ENCODE data around the gene ORM1. TPM values are rescaled to one million over a fixed set of nuclear protein-coding genes. Genes with fewer than 3 reads are reported as not detected.

The ORM1 gene
- total RNA-seq, 1 experiment from 2014 or later: not detected

DNA sequence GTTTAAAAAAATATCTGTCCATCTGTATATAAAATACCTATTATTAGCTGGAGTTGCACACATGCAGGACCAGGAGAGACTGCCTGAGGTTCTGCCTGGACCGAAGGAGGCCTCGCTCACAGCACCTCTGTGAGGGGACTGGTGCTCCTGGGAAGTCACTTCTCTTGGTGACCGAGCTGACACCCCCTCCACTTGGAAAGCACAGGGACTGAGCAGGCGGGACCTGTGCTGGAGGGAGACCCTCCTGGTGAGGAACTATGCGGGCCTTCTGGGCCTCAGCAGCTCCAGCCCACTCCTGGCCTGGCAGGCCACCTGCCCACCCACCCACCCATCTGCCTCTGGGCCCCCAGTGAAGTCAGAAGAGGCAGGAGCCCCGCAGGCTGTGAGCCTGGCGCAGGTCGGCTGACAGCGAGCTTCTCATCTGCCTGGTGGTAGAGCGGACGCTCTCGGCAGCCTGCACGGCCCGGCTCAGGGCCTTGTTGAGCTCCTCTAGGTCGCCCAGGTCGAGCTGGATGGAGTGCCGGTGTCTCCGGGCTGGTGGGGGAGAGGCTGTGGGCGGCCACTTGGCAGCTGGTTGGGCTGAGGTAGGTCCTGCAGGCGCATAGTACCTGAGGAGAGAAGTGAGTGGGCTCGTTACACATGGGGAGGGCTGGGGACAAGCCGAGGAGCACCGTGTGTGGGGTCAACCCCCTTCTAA lies 13.9 kb downstream of the ORM1 start:
- DNase-seq: no peak
- no peaks in the 10 kb centered on the region for H3K9me2 ChIP-seq (replicated peaks; ENCODE audit: insufficient read depth, low read length)
- no peak overlapping the region for H3K4me3 ChIP-seq (ENCODE audit: low read length)
- no peaks in the 10 kb centered on the region for H3K27me3 ChIP-seq (ENCODE audit: low read length)
- H2AFZ ChIP-seq (ENCODE audit: low read length): no peak overlapping the region
- no peak overlapping the region for H3K27ac ChIP-seq (ENCODE audit: low read length)
- peaks cover 59% of the 10 kb centered on the region for H3K36me3 ChIP-seq (ENCODE audit: insufficient read depth, low read length)
- no peaks in the 10 kb centered on the region for H3K79me2 ChIP-seq (ENCODE audit: low read length)
- no peaks in the 10 kb centered on the region for H3K9me3 ChIP-seq (ENCODE audit: low read length)
- no peak overlapping the region for H3K9ac ChIP-seq (ENCODE audit: low read length)
- no peak overlapping the region for H3K4me2 ChIP-seq (ENCODE audit: low read depth, low read length, poor library complexity, severe bottlenecking)
- 0 out of 2 replicates have a peak, but pooled peaks cover 6% of the 10 kb centered on the region for H4K20me1 ChIP-seq (ENCODE audit: insufficient read depth, low read depth, low read length)
- H3K4me1 ChIP-seq (ENCODE audit: low read length): no peaks in the 10 kb centered on the region

DNA sequence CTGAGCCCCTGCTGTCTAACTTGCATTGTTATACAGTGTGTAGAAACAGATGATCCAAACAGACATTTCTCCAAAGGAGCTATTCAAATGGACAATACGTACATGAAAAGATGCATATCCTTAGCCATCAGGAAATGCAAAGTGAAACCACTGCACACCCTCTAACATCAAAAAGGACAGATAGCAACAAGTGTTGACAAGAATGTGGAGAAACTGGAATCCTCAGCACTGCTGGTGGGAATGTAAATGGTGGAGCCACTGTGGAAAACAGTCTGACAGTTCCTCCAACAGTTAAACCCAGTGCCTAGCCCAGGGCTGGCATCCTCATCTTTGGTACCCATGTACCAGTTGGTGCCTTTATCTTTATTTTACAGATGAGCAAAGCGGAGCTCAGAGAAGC lies 15.3 kb downstream of the ORM1 start:
- Histone ChIP-seq H3K79me2 (ENCODE audit: low read length) (no peaks in the 10 kb centered on the region), H3K9me3 (ENCODE audit: low read length) (no peaks in the 10 kb centered on the region), H3K4me3 (ENCODE audit: low read length) (no peak overlapping the region), H2AFZ (ENCODE audit: low read length) (no peak overlapping the region), H3K27me3 (ENCODE audit: low read length) (no peaks in the 10 kb centered on the region), H3K4me1 (ENCODE audit: low read length) (no peaks in the 10 kb centered on the region), H3K4me2 (ENCODE audit: low read depth, low read length, poor library complexity, severe bottlenecking) (no peak overlapping the region), H3K27ac (ENCODE audit: low read length) (no peak overlapping the region), H3K9ac (ENCODE audit: low read length) (no peak overlapping the region), H4K20me1 (ENCODE audit: insufficient read depth, low read depth, low read length) (peaks cover 10% of the 10 kb centered on the region; the same call in 1 of the 2 replicates), H3K9me2 (replicated peaks; ENCODE audit: insufficient read depth, low read length) (no peaks in the 10 kb centered on the region), H3K36me3 (ENCODE audit: insufficient read depth, low read length) (peaks cover 65% of the 10 kb centered on the region)
- no peak for DNase-seq

DNA sequence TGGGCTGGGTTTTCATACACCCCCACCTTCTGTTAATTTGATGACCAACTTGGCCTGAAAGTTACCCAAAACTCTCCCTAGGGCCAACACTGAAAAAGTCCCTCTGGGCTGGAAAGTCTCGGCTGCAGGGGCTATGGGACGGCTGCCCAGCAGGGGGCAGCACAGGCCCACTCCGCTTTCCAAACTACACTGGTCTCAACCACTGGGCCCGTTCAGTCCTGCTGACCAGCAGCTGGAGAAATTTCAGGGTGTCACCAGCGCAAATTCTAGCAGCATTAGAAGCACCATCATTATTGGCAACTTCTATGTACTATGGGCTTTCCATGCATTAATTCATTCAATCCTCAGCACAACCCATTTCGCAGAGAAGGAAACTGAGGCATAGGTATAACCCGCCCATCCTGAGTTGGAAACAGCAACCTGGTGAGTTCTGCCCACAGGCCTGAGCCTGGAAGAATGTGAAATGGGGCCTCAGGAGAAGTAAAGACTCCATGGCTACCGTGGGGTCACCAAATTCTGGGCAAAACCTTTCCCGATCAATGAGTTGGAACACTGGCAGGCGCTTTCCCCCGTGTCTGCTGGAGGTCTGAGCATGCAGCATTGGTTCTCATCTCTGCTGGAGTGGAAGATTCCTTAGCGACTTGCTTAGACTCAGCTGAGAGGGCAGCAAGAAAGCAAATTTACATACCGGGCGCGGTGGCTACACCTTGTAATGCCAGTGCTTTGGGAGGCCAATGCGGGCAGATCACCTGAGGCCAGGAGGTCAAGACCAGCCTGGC lies 16.4 kb downstream of the ORM1 start:
- peaks cover 74% of the 10 kb centered on the region for H3K36me3 ChIP-seq (ENCODE audit: insufficient read depth, low read length)
- H2AFZ ChIP-seq (ENCODE audit: low read length): no peak overlapping the region
- H3K79me2 ChIP-seq (ENCODE audit: low read length): no peaks in the 10 kb centered on the region
- H3K4me3 ChIP-seq (ENCODE audit: low read length): no peak overlapping the region
- H3K9me3 ChIP-seq (ENCODE audit: low read length): no peaks in the 10 kb centered on the region
- H3K4me1 ChIP-seq (ENCODE audit: low read length): no peaks in the 10 kb centered on the region
- no peak overlapping the region for H3K27ac ChIP-seq (ENCODE audit: low read length)
- no peak overlapping the region for H3K4me2 ChIP-seq (ENCODE audit: low read depth, low read length, poor library complexity, severe bottlenecking)
- H3K9me2 ChIP-seq (replicated peaks; ENCODE audit: insufficient read depth, low read length): no peaks in the 10 kb centered on the region
- peak; percentile 84 for DNase-seq
- no peaks in the 10 kb centered on the region for H3K27me3 ChIP-seq (ENCODE audit: low read length)
- peaks cover 13% of the 10 kb centered on the region; the same call in 1 of the 2 replicates for H4K20me1 ChIP-seq (ENCODE audit: insufficient read depth, low read depth, low read length)
- no peak overlapping the region for H3K9ac ChIP-seq (ENCODE audit: low read length)

DNA sequence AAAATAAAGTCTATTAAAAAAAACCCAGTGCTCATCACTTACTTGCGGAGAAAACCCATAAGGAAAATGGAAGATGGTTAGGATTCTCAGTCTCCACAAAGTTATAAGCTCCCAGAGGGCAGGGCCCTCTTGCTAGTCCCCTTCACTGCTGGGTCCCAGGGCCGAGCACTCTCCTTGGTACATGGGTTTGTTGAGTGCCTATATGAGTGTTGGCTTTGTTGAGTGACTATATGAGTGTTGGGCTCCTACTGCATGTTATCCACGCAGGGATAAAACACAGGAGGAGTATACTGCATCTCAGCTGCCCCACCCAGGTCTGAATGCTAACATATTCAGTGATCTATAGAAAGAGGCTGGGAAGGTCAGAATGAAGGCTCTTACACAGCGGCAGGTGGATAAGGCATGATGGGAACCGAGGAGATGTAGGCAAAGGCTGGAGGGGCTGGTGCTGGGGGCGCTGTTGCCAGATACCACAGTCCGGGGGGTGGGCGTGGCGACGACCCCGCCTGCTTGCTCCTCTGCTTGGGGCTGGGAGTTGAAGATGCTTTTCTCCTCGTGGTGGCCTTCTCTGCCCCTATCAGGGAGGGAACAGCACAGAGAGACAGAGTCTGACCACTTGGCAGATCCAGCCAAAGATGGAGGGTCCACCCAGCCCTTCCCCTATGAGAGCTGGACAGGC lies 18.4 kb downstream of the ORM1 start:
- Histone ChIP-seq H3K27me3 (ENCODE audit: low read length) (no peaks in the 10 kb centered on the region), H3K9ac (ENCODE audit: low read length) (no peak overlapping the region), H2AFZ (ENCODE audit: low read length) (no peak overlapping the region), H3K9me3 (ENCODE audit: low read length) (no peaks in the 10 kb centered on the region), H3K79me2 (ENCODE audit: low read length) (no peaks in the 10 kb centered on the region), H3K36me3 (ENCODE audit: insufficient read depth, low read length) (peaks cover 64% of the 10 kb centered on the region), H3K4me2 (ENCODE audit: low read depth, low read length, poor library complexity, severe bottlenecking) (no peak overlapping the region), H3K4me3 (ENCODE audit: low read length) (no peak overlapping the region), H3K4me1 (ENCODE audit: low read length) (no peaks in the 10 kb centered on the region), H4K20me1 (ENCODE audit: insufficient read depth, low read depth, low read length) (peaks cover 13% of the 10 kb centered on the region; the same call in 1 of the 2 replicates), H3K9me2 (replicated peaks; ENCODE audit: insufficient read depth, low read length) (no peaks in the 10 kb centered on the region), H3K27ac (ENCODE audit: low read length) (no peak overlapping the region)
- no peak for DNase-seq

DNA sequence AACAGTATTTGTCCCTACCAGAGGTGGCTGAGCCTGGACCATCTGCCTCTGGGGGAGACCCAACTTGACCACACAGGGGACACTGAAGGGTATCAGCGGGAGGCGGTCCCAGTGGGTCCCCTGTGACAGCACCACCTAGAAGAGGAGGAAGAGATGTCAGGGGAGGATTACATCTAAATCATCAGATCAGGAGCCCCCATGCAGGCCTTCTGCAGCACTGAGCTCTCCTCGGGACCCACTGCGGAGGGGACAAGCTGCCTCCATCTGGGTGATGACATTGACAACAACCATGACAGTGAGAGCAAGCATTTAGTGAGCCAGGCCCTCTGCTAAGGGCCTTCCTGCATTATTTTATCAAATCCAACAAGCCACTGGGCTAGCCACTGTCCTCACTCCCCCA lies 19.1 kb downstream of the ORM1 start:
- Histone ChIP-seq H3K27ac (ENCODE audit: low read length) (no peak overlapping the region), H3K9me2 (replicated peaks; ENCODE audit: insufficient read depth, low read length) (no peaks in the 10 kb centered on the region), H3K9ac (ENCODE audit: low read length) (no peak overlapping the region), H2AFZ (ENCODE audit: low read length) (no peak overlapping the region), H3K4me1 (ENCODE audit: low read length) (no peaks in the 10 kb centered on the region), H4K20me1 (ENCODE audit: insufficient read depth, low read depth, low read length) (peaks cover 13% of the 10 kb centered on the region; the same call in 1 of the 2 replicates), H3K79me2 (ENCODE audit: low read length) (no peaks in the 10 kb centered on the region), H3K9me3 (ENCODE audit: low read length) (no peaks in the 10 kb centered on the region), H3K27me3 (ENCODE audit: low read length) (no peaks in the 10 kb centered on the region), H3K36me3 (ENCODE audit: insufficient read depth, low read length) (peaks cover 66% of the 10 kb centered on the region), H3K4me3 (ENCODE audit: low read length) (no peak overlapping the region), H3K4me2 (ENCODE audit: low read depth, low read length, poor library complexity, severe bottlenecking) (no peak overlapping the region)
- no peak for DNase-seq

DNA sequence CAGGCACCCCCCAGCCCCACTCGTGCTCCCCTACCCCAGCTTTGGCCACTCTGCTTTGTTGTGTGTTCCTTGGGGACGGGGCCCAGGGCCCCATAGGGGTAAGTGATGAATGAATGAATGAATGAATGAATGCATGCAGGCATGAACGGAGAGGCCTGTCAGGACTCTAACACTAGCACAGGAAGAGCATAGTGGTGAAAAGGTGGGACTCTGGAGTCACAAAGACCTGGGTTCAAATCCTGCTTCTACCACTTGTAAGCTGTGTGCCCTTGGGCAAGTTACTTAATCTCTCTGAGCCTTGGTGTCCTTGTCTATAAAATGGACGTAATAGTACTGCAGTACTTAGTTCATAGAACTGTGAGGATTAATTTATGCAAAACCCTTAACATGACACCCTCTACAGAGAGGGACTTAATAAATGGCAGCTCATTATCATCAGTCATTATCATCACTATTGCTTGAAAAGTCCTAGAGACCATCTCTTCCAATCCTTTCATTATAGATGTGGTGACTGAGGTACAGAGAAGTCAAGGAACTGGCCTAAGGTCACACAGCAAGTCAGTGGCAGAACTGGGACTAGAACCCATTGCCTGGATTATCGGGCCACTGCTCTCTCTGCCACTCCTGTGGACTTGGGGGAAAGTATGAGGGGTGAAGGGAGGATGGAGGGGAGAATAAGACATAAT lies 20.0 kb downstream of the ORM1 start:
- no peak overlapping the region for H3K4me2 ChIP-seq (ENCODE audit: low read depth, low read length, poor library complexity, severe bottlenecking)
- no peaks in the 10 kb centered on the region for H3K9me2 ChIP-seq (replicated peaks; ENCODE audit: insufficient read depth, low read length)
- peaks cover 11% of the 10 kb centered on the region; the same call in 1 of the 2 replicates for H4K20me1 ChIP-seq (ENCODE audit: insufficient read depth, low read depth, low read length)
- no peaks in the 10 kb centered on the region for H3K27me3 ChIP-seq (ENCODE audit: low read length)
- no peak overlapping the region for H3K4me3 ChIP-seq (ENCODE audit: low read length)
- H3K4me1 ChIP-seq (ENCODE audit: low read length): no peaks in the 10 kb centered on the region
- H3K79me2 ChIP-seq (ENCODE audit: low read length): no peaks in the 10 kb centered on the region
- H3K36me3 ChIP-seq (ENCODE audit: insufficient read depth, low read length): peaks cover 63% of the 10 kb centered on the region
- no peak overlapping the region for H2AFZ ChIP-seq (ENCODE audit: low read length)
- no peaks in the 10 kb centered on the region for H3K9me3 ChIP-seq (ENCODE audit: low read length)
- no peak overlapping the region for H3K9ac ChIP-seq (ENCODE audit: low read length)
- H3K27ac ChIP-seq (ENCODE audit: low read length): no peak overlapping the region
- DNase-seq: no peak

DNA sequence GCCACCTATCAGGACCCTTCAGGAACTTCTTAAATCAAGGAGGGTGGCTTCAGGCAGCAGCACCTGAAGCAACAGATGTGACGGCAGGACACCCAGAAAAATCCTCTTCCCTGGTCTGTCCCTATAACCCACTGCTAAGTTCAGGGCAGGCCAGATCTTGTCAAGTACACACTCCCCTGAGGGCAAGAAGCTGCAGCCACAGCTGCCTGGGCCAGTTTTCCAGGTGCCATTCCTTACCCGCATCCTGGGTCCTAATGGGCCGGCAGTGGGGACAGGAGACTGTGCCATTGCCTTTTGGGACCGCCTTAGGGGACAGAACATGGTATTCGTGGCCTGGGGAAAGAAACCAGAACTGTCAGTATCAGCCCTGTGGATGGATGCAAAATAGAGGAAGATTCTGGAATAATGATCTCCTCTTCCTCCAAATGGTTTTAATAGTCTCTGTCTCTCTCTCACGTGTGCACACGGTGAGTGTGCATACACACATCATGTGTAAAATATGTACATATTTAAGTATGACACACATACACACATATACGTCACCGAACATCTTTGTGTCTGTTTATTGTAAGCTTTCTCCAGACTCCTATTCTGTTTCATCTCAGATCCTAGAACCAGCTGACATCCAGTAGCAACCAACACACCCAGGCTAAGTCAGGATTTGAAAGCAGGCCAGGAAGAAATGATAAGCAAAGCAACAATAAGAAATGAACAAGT lies 20.7 kb downstream of the ORM1 start:
- H3K9me3 ChIP-seq (ENCODE audit: low read length): no peaks in the 10 kb centered on the region
- no peaks in the 10 kb centered on the region; the same call in 1 of the 2 replicates for H3K4me1 ChIP-seq (ENCODE audit: low read length)
- DNase-seq: no peak
- no peak overlapping the region for H3K4me3 ChIP-seq (ENCODE audit: low read length)
- H3K9me2 ChIP-seq (replicated peaks; ENCODE audit: insufficient read depth, low read length): no peaks in the 10 kb centered on the region
- no peaks in the 10 kb centered on the region for H3K79me2 ChIP-seq (ENCODE audit: low read length)
- H3K4me2 ChIP-seq (ENCODE audit: low read depth, low read length, poor library complexity, severe bottlenecking): no peak overlapping the region
- no peak overlapping the region for H2AFZ ChIP-seq (ENCODE audit: low read length)
- peaks cover 7% of the 10 kb centered on the region; the same call in 1 of the 2 replicates for H4K20me1 ChIP-seq (ENCODE audit: insufficient read depth, low read depth, low read length)
- peaks cover 60% of the 10 kb centered on the region for H3K36me3 ChIP-seq (ENCODE audit: insufficient read depth, low read length)
- no peak overlapping the region for H3K9ac ChIP-seq (ENCODE audit: low read length)
- no peaks in the 10 kb centered on the region for H3K27me3 ChIP-seq (ENCODE audit: low read length)
- no peak overlapping the region for H3K27ac ChIP-seq (ENCODE audit: low read length)
